Measurements from ENCODE around the gene QRSL1.
"Not testable (repeated sequence)": the region's sequence is repeated elsewhere in the genome, so short reads cannot be mapped to it uniquely, and the experiment has no call there.

The QRSL1 gene, protein sequence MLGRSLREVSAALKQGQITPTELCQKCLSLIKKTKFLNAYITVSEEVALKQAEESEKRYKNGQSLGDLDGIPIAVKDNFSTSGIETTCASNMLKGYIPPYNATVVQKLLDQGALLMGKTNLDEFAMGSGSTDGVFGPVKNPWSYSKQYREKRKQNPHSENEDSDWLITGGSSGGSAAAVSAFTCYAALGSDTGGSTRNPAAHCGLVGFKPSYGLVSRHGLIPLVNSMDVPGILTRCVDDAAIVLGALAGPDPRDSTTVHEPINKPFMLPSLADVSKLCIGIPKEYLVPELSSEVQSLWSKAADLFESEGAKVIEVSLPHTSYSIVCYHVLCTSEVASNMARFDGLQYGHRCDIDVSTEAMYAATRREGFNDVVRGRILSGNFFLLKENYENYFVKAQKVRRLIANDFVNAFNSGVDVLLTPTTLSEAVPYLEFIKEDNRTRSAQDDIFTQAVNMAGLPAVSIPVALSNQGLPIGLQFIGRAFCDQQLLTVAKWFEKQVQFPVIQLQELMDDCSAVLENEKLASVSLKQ

DNA sequence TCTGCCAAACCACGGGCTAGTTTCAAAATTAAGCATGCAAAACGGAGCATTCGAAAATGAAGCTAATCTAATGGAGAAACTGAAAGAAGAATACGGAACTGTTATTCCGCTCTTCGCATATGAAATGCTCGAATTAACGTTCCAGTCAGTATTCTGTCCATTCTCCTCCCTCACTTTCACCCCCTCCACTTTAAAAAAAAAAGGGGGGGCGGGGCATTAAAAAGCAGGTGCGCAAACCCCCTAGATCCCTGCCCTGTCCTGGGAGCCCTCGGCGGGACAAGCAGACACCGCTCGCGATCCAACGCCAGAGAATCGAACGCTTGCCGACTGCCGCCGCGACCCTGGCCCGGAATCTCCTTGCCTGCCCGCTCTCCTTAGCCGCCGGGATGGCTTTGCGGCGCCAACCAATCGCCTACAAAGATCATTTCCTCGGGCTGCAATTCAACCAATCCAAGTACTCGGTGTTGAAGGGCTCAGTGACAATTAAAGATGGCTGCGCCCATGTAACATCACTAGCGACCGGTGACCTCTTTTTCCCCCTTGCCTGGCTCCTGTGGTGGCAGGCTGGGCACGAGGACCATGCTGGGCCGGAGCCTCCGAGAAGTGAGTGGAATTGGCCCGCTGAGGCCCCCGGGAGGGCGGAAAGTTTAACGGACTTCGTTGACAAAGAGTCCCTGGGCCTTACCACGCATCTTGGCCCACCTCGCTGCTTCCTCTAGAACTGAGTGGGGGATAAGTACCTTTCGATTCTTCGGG lies at the start of gene QRSL1, which contains the start of gene RTN4IP1:
Gene QRSL1 (plus strand): TSS at position 476 of the 756 bp plus-strand sequence. CDS start 104 bp downstream, at position 580.
Gene RTN4IP1 (minus strand): TSS at position 396 of the 756 bp plus-strand sequence. CDS start 477 bp downstream, outside the sequence.
- peak; percentile 71 to 74 for DNase-seq (ENCODE audit: low read depth in 2 of 2)

DNA sequence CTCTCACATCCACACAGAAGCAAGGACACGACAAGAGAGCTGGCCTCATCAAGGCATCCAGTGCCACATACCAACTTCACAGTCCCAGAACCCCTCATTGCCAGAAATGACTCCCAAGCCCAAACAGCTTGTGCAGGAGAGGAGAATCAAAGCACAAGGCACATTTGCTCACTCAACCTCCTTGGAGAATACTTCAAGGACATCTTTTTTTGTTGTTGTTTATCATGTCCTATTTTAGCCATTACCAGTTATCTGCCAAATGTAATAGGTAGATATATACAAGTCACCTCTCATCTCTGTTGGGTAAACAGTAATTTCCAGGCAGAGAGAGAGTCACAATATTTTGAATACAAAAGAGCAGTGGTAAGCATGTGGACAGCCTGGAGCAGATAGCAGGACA lies 47.9 kb upstream of the QRSL1 start:
- DNase-seq (ENCODE audit: low read depth in 2 of 2): no peak

DNA sequence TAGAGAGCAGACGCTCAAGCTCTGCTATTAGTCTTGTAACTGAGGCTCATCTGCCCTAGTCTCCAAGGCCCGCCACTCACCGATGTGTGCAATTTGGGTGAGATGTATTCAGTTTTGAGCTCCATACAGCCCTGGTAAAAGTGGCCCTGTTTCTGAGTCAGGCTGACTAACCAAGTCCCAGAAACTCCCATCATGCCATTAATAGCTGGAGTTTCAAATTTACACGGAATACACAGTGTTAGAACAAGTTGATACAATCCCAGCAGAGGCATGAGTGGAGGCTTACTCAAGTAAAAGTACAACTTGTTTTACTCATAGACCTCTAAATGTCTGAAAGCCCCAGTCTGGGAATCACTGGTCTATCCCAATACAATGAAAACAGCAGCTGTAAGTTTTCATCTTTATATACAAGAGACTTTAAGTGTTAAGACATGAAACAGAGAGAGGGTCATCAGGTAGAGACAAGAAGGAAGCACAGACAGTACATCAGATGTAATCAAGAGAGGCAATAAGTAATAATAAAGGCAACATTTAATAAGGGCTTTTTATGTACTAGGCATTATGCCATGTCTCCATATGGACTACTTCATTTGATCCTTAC lies 42.5 kb upstream of the QRSL1 start:
- no peak for DNase-seq (ENCODE audit: low read depth in 2 of 2)

GRCh38 chr6:106588937-106589336 lies 40.4 kb upstream of the QRSL1 start:
- DNase-seq (ENCODE audit: low read depth in 2 of 2): not testable (repeated sequence)

DNA sequence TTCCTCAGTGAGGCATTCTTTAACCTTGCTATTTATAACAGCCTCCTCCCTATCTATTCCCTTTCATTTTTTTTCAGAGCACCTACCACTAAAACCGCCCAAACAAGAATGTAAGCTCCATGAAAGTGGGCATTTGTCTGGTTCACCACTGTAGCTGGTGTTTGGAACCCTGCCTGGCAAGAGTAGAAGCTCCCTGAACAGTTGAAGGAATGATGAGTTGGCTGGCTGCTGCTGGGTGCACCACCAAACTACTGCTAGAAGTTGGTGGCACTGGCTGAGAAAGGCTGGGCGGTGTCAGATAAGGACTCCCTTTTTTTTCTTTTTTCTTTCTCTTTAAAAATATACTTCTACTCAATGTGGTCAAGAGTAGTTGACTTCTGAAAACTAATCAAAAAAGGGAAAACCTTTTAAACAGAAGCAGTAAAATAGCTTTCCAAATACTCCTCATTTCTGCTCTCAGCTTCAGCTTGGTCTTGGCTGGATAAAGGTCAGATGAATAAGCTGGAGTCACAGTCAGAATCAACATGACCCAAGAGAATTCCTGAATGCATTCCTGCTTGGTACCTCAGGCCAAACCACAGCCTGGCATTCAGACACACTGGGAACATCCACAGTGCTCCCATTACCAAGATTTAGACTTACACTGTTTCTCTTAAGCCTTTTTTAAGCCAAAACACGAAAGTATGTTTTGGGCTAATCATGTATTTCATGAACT lies 38.1 kb upstream of the QRSL1 start:
- no peak for DNase-seq (ENCODE audit: low read depth in 2 of 2)

GRCh38 chr6:106599440-106599839 lies 29.9 kb upstream of the QRSL1 start:
- DNase-seq (ENCODE audit: low read depth in 2 of 2): no peak

GRCh38 chr6:106600329-106600728 lies 29.0 kb upstream of the QRSL1 start:
- DNase-seq (ENCODE audit: low read depth in 2 of 2): no peak

DNA sequence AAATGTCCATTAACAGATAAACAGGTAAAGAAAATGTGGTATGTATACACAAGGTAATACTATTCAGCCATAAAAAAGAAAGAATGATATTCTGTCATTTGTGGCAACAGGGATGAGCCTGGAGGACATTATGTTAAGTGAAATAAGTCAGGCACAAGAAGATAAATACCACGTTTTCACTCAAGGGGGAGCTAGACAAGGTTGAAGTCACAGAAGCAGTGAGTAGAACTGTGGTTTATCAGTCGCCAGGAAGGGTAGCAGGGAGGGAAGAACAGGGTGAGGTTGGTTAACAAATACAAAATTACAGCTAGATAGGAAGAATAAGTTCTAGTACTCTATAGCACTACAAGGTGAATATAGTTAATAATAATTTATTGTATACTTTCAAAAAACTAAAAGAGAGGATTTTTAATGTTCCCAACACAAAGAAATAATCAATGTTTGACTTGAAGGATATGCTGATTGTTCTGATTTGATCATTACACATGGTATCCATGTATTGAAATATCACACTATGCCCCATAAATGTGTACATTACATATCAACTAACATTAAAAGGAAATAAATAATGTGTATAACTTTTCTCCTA lies 21.2 kb upstream of the QRSL1 start:
- DNase-seq (ENCODE audit: low read depth in 2 of 2): peak in 1 of 2 donors; percentile 17

GRCh38 chr6:106609699-106610098 lies 19.7 kb upstream of the QRSL1 start:
- no peak for DNase-seq (ENCODE audit: low read depth in 2 of 2)

- no peak for DNase-seq (ENCODE audit: low read depth in 2 of 2)
Observed at GRCh38 chr6:106611030-106611429, 18.3 kb upstream of the QRSL1 start.

DNA sequence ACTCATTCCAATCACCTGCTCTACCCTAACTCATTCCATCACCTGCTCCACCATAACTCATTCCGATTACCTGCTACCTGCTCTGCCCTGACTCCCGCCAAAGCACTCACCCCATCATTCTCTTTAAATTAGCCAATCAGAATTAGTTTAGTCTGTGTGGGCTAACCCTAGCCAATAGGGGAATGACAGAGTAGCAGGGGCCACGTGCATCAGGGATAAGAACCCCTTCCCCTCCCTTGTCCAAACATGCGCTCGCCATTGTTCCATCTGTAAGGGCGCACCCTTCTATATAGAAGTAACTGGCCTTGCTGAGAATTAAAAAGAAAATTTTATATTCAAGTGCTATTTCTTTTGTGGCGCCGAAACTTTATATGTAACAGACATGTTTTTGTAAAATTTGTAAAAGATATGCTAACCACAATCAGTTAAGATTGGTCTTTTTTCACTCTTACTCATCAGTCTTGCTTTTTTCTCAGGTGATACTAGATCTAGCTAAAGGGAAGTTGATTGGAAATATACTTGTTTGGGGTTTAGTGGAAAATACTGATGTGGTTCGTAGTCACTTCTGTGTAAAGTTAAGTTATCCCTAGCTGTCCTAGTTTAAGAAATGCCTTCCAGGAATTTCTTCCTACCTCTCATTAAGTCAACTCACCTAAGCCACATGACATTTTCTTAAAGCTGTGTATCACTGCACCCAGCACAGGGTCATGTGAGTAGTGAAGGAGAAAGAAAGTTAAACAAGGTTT lies 16.5 kb upstream of the QRSL1 start:
- DNase-seq (ENCODE audit: low read depth in 2 of 2): no peak

GRCh38 chr6:106613590-106613989 lies 15.8 kb upstream of the QRSL1 start:
- no peak for DNase-seq (ENCODE audit: low read depth in 2 of 2)

- DNase-seq (ENCODE audit: low read depth in 2 of 2): no peak
Observed at GRCh38 chr6:106614166-106614565, 15.2 kb upstream of the QRSL1 start.

DNA sequence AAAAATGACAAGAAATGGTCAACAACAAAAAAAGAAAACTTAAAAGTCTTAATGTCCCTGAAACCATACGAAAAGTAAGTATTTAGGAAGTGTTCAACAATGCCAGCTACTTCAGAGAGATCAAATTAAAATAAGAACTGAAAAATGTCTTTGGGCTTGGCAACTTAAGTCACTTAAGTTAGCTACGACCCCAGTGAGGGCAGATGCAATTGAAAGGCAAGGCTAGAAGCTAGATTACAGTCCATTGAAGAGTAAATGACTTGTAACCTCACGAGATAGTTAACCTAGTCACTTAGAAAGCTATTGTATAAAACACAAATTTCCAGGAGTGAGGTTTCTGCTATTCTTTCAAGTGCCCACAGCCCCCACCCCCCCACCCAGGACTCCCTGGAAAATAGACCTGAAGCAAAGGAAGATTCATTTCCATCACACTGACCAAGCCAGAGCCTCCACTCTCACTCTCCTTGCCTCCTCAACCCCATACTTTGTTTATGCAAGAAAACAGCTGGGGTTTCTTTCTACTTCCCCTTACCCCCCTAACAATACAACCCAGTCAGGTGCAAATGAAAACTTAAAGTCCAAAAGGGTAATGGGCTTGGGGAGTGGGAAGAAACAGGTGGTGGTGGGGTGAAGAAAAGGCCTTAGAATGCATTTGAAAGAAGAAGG lies 14.7 kb upstream of the QRSL1 start:
- DNase-seq (ENCODE audit: low read depth in 2 of 2): no peak

GRCh38 chr6:106617302-106617701 lies 12.1 kb upstream of the QRSL1 start:
- no peak for DNase-seq (ENCODE audit: low read depth in 2 of 2)

GRCh38 chr6:106617857-106618256 lies 11.5 kb upstream of the QRSL1 start:
- no peak for DNase-seq (ENCODE audit: low read depth in 2 of 2)

DNA sequence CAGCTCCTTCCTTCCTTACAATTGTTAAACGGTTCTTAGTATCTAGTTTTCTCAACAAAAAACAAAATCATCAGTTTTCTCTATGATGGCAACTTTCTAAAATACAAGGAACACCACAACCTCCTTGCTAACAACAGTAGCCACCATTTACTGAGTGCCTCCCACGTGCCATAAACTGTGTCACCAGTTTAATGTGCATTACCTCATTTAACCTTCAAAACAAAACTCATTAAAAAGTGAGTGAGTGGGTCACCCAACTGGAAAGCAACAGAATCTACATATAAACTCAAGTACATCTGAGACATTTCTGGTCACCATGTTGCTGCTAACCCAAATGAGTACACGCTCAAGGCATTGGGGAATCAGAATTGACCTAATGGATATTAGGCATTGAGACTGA lies 11.1 kb upstream of the QRSL1 start:
- DNase-seq (ENCODE audit: low read depth in 2 of 2): no peak

GRCh38 chr6:106619223-106619622 lies 10.2 kb upstream of the QRSL1 start:
- no peak for DNase-seq (ENCODE audit: low read depth in 2 of 2)

DNA sequence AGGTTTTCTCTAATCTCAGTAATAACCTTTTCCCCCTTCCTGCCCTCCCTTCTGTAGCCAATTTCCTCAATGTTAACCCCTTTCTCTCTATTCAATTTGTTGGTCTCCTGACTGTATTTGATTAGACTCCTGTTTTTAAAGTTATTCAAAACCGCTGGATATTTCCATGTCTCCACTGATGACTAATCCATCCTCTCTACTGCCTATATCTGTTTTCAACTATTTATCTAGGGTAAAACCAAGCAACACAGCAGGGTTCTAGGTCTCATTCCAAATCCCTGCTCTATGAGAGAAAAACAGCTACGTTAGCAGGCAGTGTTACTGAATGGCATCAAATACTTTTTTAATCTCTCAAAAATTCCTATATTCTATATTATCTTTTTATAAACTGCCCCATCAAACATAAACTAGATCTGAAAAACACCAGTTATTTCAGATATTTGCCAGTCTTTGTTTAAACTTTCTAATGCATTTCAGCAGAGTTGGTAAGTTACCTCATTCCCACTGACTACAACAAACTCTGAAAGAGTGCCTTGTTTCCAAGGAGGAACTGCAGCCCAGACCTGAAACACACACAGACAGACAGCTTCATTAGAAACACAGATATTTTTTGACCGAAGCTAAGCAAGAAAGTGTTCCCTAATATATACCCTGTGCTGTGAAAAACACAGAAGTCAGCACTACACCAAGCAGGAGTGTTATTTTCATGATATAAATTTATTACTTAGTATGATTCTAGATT lies 8.3 kb upstream of the QRSL1 start:
- no peak for DNase-seq (ENCODE audit: low read depth in 2 of 2)

All from activated CD4-positive, alpha-beta T cell treated with anti-CD3 and anti-CD28 coated beads for 24 hours (primary cell).